OCI-LY1 (cell line): ENCODE data around the gene TFPI.

ENCODE experiments used
- CTCF ChIP-seq: fragments of 200-600 bp; sonication (generic), shearing (Covaris generic); IDR thresholded peaks from 2 replicates; pipeline ENCODE4 v1.5.1; 2017; ENCODE audit warnings: mild to moderate bottlenecking, antibody characterized with exemption, low read length, moderate library complexity, mixed read lengths
- EZH2 ChIP-seq: fragments of 200-600 bp; sonication (generic), shearing (Covaris generic); IDR thresholded peaks from 2 replicates; pipeline ENCODE4 v1.8.0; 2017; ENCODE audit warnings: borderline replicate concordance, mixed run types, mild to moderate bottlenecking, antibody characterized with exemption, low read length, moderate library complexity, mixed read lengths

- TF ChIP-seq CTCF (no peak), EZH2 (no peak)
These were observed 31.9 kb upstream of the TFPI start for GRCh38 chr2:187586011-187586641.
